Muscle layer of duodenum (tissue), 2 donors: ENCODE results near the gene RIMBP3C.
"Not testable (repeated sequence)": the region's sequence is repeated elsewhere in the genome, so short reads cannot be mapped to it uniquely, and the experiment has no call there.

Experiments
- H3K27ac ChIP-seq: one replicate; pipeline ENCODE4 v1.7.0; 2013; ENCODE audit warnings: mild to moderate bottlenecking, low read length
- H3K27me3 ChIP-seq: one replicate; pipeline ENCODE4 v1.7.0; 2013; ENCODE audit warnings: low read depth, mild to moderate bottlenecking, control low read depth, low read length
- H3K36me3 ChIP-seq, 2 donors: one replicate each; pipeline ENCODE4 v1.7.0; 2013; ENCODE audit warnings: low read length in 2 of 2, control low read depth in 1 of 2, mild to moderate bottlenecking in 1 of 2; ENCODE audit not compliant: insufficient read depth in 2 of 2, control insufficient read depth in 1 of 2
- H3K4me1 ChIP-seq, 2 donors: one replicate each; pipeline ENCODE4 v1.7.0; 2013; ENCODE audit warnings: low read length in 2 of 2, mild to moderate bottlenecking in 2 of 2, control low read depth in 1 of 2, moderate library complexity in 1 of 2; ENCODE audit not compliant: insufficient read depth in 2 of 2, control insufficient read depth in 1 of 2
- H3K4me3 ChIP-seq, 2 donors: one replicate each; pipeline ENCODE4 v1.7.0; 2013; ENCODE audit warnings: low read length in 2 of 2, low read depth in 1 of 2, mild to moderate bottlenecking in 1 of 2
- H3K9me3 ChIP-seq, 2 donors: one replicate each; pipeline ENCODE4 v1.7.0; 2013; ENCODE audit warnings: low read length in 2 of 2, control low read depth in 1 of 2, mild to moderate bottlenecking in 1 of 2; ENCODE audit not compliant: control insufficient read depth in 1 of 2
- donor health status: healthy.

RIMBP3C gene

DNA sequence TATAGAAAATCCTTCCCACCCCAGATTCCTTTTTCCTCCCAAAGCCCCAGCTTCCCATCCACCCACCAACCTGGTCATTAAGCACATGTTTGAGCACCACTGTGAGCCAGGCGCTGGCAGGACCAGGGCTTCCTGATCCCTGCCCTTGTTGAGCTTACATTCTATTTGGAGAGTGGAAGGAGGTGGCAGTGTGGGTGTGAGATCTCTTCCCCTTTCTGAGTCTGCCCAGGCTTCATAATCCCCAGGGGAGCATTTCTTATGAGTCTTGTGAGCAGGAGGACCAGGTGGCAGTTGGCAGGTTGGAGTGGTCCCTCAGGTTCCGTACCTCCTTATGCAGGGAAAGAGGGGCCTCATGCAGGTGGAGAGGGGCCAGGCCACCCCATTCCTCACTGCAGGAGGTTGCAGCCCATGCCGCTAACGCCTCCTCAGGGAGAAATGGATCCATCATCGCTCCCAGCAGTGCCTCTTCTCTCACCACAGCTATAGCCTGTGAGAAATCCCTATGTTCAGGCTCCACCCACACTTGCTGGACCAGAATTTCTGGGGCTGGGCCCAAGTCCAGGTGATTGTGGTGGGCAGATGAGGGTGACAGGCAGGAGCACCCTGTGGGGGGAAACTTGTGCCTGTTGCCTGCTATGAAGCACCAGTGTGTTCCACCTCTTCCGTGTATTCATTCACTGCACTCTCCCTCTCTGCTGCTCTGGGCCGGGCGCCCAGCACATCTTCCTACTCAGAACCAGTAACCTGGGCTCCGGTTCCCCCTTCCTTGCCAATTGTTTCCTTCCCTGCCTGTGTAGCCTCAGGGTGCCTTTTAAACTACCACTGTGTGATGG, 39.8 kb upstream of the RIMBP3C start:
- peaks cover 4 to 39% of the 10 kb centered on the region in 2 donors for H3K4me1 ChIP-seq
- peaks cover 30 to 33% of the 10 kb centered on the region in 2 donors for H3K36me3 ChIP-seq
- no peak overlapping the region for H3K27ac ChIP-seq
- H3K4me3 ChIP-seq = no peak overlapping the region
- H3K27me3 ChIP-seq = no peaks in the 10 kb centered on the region
- no peaks in the 10 kb centered on the region for H3K9me3 ChIP-seq

DNA sequence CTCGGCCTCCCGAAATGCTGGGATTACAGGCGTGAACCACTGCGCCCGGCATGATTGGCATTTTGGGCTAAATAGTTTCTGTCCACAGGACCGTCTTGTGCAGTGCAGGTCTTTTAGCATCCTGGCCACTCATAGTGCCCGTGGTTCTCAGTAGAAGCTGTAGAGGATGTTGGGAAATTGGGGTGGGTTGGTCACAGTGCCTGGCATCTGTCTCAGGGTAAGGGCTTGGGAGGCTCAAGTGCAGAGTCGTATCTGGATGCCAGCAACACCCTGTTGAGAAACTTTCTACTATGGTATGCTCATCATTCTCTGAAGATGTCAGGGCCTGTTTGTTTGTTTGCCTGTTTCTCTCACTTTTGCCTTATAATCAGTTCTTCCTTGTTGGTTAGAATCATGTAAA, 38.1 kb upstream of the RIMBP3C start:
- Histone ChIP-seq H3K27me3 (no peaks in the 10 kb centered on the region), H3K9me3 (no peaks in the 10 kb centered on the region), H3K27ac (no peak overlapping the region), H3K4me1 (peaks cover 4 to 39% of the 10 kb centered on the region in 2 donors), H3K36me3 (peaks cover 17 to 20% of the 10 kb centered on the region in 2 donors), H3K4me3 (no peak overlapping the region)

DNA sequence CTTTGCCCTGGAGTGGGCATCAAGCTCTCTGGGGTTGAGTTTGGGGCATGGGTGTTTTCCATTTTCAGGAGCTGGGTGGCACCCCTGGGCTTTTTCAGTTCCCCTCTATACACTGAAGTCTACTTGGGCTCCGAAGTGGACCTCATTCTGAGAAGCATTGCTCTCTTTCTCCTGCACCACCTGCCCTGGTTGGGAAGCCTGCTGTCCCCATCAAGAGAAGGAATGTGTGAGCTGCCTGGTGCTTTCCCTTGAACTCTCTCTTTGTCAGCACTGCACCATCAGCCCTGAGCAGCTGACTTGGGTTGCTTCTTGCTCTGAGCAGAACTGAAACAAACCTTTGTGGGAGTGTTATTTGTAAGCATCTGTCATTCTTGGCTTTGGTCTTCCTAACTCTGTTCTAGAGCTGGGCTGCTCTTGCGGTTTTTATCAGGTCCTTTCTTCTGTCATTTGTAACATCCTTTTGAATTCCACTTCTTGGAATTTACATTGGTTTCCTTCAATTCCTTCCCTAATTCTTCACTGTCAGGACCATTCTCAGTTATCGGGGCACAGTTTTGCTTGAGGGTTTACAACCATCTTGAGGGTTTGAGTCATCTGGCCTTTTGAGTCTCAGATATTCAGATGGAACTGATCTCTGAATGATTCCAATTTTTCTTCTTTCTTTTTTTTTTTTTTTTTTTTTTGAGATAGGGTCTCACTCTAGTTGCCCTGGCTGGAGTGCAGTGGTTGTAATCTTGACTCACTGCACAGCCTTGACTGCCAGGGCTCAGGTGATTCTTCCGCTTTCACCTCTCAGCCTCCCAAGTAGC, 36.7 kb upstream of the RIMBP3C start:
- Histone ChIP-seq H3K4me1 (peaks cover 5 to 44% of the 10 kb centered on the region in 2 donors), H3K36me3 (peaks cover 3 to 11% of the 10 kb centered on the region in 2 donors), H3K27me3 (no peaks in the 10 kb centered on the region), H3K4me3 (no peak overlapping the region), H3K9me3 (no peaks in the 10 kb centered on the region), H3K27ac (no peak overlapping the region)

DNA sequence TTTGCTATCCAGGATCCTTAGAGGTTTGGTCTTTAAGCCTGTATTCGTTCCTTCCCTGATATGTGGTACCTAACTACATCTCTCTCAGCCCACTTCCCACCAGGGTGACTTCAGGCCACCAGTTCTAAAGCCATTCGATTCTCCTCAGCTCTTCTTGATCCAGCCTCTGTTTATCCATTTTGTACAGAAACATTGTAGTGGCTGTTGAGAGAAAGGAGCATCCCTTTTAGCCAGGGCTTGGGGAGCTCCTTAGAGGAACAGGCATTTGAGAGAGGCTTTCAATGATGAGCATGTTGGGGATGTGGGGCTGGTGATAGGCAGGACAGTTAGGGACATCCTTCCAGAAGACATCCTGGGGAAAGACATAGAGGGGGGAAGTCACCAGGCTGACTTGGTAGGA, 34.1 kb upstream of the RIMBP3C start:
- H3K27ac ChIP-seq = no peak overlapping the region

DNA sequence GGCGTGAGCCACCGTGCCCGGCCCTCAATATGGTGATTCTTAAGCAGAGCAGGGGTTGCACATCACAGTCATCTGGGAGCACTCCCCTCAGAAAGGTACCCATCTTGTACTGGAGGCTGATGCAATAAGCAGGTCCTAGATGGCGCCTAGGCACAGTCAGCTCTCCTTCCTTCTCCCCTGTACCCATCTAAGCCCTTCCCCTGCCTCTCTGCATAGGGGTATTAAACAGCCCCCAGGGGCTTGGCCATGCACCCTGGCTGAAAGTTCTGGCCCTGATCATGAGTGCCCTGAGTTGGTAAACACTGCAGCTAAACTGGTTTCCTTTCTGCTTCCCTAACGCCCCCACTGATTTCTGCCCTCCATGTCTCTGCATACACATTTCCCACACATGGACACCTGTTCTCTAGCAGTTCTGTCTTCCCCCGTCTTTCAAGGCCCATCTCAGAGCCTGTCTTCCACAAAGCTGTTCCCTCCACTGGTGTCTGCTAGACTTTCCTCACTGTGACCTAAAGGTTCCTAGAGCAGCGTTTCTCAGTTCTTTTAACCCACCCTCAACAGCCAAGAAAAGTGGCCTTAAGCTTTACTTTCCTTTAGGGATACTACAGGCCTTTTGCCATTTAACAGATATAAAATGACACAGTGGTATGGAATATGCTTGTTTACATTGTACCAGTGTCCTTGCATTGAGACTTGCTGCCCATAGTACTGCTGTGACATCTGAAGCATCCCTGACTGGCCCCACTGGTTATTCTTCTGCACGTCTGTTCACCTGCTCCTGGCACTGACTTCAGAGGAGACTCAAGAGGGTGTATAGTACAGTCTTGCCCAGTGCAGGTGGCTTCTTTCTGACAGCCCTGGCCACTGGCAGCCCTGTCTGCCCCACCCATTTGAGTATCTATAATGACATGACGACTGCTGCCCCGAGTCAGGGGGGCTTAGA, 31.8 kb upstream of the RIMBP3C start:
- Histone ChIP-seq H3K4me3 (no peak overlapping the region), H3K27ac (no peak overlapping the region), H3K27me3 (no peaks in the 10 kb centered on the region), H3K36me3 (peaks cover 3 to 4% of the 10 kb centered on the region in 2 donors), H3K4me1 (peaks cover 17 to 27% of the 10 kb centered on the region in 2 donors), H3K9me3 (no peaks in the 10 kb centered on the region)

More for the DNA sequence above, 34.1 kb upstream of the RIMBP3C start:
- H3K4me1 ChIP-seq = peaks cover 13 to 35% of the 10 kb centered on the region in 2 donors
- no peaks in the 10 kb centered on the region for H3K9me3 ChIP-seq
- no peaks in the 10 kb centered on the region for H3K27me3 ChIP-seq
- peaks cover 0 to 4% of the 10 kb centered on the region in 2 donors for H3K36me3 ChIP-seq
- H3K4me3 ChIP-seq = no peak overlapping the region

DNA sequence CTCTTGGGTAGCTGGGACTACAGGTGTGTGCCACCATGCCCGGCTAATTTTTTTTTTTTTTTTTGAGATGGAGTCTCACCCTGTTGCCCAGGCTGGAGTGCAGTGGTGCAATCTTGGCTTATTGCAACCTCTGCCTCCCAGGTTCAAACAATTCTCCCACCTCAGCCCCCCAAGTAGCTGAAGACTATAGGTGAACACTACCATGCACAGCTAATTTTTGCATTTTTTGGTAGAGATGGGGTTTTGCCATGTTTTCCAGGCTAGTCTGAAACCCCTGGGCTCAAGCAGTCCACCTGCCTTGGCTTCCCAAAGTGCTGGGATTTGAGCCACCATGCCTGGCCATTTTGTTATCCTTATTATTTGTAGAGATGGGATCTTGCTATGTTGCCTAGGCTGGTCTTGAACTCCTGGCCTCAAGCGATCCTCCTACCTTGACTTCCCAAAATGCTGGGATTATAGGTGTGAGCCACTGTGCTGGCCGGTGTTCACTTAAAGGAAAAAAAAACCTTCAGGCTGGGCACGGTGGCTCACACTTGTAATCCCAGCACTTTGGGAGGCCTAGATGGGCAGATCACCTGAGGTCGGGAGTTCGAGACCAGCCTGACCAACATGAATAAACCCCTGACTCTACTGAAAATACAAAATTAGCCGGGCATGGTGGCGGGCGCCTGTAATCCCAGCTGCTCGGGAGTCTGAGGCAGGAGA, 29.9 kb upstream of the RIMBP3C start:
- not testable (repeated sequence) for H3K27me3 ChIP-seq, H3K27ac ChIP-seq, H3K36me3 ChIP-seq, H3K4me3 ChIP-seq, H3K9me3 ChIP-seq
- peaks cover 18 to 27% of the 10 kb centered on the region in 2 donors for H3K4me1 ChIP-seq

DNA sequence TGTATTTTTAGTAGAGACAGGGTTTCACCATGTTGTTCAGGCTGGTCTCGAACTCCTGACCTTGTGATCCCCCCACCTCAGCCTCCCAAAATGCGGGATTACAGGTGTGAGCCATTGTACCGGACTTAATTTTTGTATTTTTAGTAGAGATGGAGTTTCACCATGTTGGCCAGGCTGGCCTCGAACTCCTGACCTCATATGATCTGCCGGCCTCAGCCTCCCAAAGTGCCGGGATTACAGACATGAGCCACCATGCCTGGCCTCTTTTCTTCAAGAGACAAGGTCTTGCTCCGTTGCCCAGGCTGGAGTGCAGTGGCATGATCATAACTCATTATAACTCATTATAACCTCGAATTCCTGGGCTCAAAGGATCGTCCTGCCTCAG, 29.4 kb upstream of the RIMBP3C start:
- H3K27ac ChIP-seq, H3K36me3 ChIP-seq, H3K9me3 ChIP-seq, H3K27me3 ChIP-seq, H3K4me3 ChIP-seq: not testable (repeated sequence)
- peaks cover 18 to 27% of the 10 kb centered on the region in 2 donors for H3K4me1 ChIP-seq

DNA sequence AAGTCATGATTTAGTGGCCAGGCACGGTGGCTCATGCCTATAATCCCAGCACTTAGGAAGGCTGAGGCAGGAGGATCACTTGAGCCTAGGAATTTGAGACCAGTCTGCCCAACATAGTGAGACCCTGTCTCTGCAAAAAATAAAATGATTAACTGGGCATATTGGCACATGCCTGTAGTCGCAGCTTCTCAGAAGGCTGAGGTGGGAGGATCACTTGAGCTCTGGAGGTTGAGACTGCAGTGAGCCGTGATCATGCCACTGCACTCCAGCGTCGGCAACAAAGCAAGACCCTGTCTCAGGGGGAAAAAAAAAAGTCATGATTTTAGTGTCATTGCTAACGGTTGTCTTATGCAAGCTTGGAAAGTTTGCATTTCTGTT, 28.2 kb upstream of the RIMBP3C start:
- peaks cover 18 to 28% of the 10 kb centered on the region in 2 donors for H3K4me1 ChIP-seq
- no peak overlapping the region for H3K27ac ChIP-seq
- H3K4me3 ChIP-seq = no peak overlapping the region
- H3K9me3 ChIP-seq = no peaks in the 10 kb centered on the region
- no peaks in the 10 kb centered on the region for H3K27me3 ChIP-seq
- peaks cover 3 to 4% of the 10 kb centered on the region in 2 donors for H3K36me3 ChIP-seq

DNA sequence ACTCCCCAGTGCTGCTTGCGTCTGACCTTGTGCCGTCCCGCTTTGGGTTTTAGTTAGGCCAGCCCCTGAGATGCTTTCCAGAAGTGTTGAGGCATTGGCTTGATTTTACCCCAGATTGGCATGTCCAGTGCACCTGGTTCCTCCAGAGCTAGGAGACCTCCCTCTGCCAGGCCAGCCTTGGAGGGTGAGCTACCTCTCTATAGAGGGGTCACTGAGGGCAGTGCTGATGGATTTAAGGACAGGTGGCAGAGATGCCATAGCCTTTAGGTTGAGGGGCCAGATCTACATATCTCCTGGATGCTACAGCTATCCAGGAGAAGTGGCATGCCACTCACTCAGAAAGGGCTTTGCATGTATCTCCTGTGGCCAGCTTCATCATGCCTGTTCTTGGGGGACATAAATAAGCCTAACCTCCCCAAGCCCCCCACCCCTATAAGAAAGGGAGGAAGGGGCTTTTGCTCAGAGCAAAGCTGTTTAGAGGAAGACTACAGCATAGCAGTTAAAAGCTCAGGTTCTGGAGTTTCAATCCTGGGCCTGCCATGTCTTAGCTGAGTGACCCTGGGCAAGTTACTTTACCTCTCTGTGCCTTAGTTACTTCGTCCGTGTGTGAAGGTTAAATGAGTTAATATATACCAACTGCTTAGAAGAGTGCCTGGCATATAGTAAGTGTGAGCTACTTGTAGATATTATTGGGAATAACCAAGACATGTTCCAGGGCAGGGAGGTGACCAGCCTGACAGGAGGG, 22.7 kb upstream of the RIMBP3C start:
- H3K27ac ChIP-seq = no peak overlapping the region
- H3K36me3 ChIP-seq = peaks cover 0 to 3% of the 10 kb centered on the region in 2 donors
- H3K4me1 ChIP-seq = peaks cover 20 to 60% of the 10 kb centered on the region in 2 donors
- no peaks in the 10 kb centered on the region for H3K9me3 ChIP-seq
- no peak overlapping the region for H3K4me3 ChIP-seq
- H3K27me3 ChIP-seq = no peaks in the 10 kb centered on the region

DNA sequence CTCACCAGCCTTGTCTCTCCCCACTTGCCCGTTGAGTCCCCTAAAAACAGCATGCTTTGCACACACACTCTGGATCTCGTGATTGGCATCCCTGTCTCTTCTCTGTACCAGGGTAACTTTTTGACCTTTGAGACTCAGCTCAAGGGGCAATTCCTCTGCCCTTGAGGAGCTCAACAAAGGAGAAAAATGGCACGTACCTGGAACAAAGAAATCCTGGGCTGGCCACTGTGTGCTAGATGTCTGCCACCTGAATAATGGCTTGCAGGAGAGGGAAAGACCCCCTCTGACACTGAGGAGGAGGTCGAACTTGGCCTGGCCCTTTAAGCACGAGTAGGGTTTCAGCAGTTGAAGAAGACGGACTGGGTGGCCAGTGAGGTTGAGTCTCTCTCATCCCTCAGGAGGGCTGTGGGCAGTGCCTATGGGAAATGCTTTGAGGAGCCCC, 22.1 kb upstream of the RIMBP3C start:
- Histone ChIP-seq H3K9me3 (no peaks in the 10 kb centered on the region), H3K27ac (no peak overlapping the region), H3K36me3 (no peaks in the 10 kb centered on the region), H3K4me1 (peaks cover 20 to 66% of the 10 kb centered on the region in 2 donors), H3K4me3 (no peak overlapping the region), H3K27me3 (no peaks in the 10 kb centered on the region)
